HCT116 (cell line): Measurements from ENCODE around the gene DHRS13. TPM values are rescaled to one million over a fixed set of nuclear protein-coding genes. Genes with fewer than 3 reads are reported as not detected.

Experiments
- ATAC-seq: fragments of 200-7000 bp; cut with Tn5 transposase; 2 replicates; pipeline ENCODE4 v1.9.1; 2020; ENCODE audit warnings: mild to moderate bottlenecking, moderate library complexity
- BruUV-seq: library from RNA; stranded (reverse); fragments of 400-500 nt; replicated peaks from 2 replicates; lab custom pipeline; 2021; lab: Mats Ljungman, UMichigan
- CTCF ChIA-PET: fragments of 300-600 bp; sonication (Branson Sonifier 250); formaldehyde crosslinking; loops from one replicate; lab custom pipeline; 2021; ENCODE audit warnings: antibody characterized with exemption; lab: Charles Lee
- POLR2A ChIA-PET: fragments of 300-600, 350-600 bp; sonication (Branson Sonifier 250); formaldehyde crosslinking; loops from one replicate; lab custom pipeline; 2021; ENCODE audit warnings: antibody characterized with exemption; lab: Charles Lee
- RAD21 ChIA-PET, 2 experiments: fragments of 300-600 bp; sonication (Branson Sonifier 250); formaldehyde crosslinking; loops; one replicate each; lab custom pipeline; 2023; ENCODE audit warnings: low total read pairs in 2 of 2; ENCODE audit not compliant: uncharacterized antibody in 2 of 2, unreplicated experiment in 2 of 2, low non-redundant PET in 1 of 2; lab: Charles Lee
- DNase-seq: peaks from one replicate; pipeline ENCODE4 v3.0.0-alpha.2; 2010; ENCODE audit warnings: low read depth, low spot score
- H2AFZ ChIP-seq: fragments of 200-600 bp; shearing (Covaris generic), sonication (generic); 2 replicates; pipeline ENCODE4 v1.6.1; 2017; ENCODE audit warnings: low read depth, mixed run types, mixed read lengths, antibody characterized with exemption, low read length; ENCODE audit not compliant: poor library complexity, severe bottlenecking
- H3K27ac ChIP-seq: 2 replicates; pipeline ENCODE4 v1.5.1; 2012; ENCODE audit warnings: low read depth, low read length
- H3K27me3 ChIP-seq: fragments of 200-600 bp; sonication (generic); 2 replicates; pipeline ENCODE4 v1.6.1; 2016; ENCODE audit warnings: mixed run types, low read length, mixed read lengths; ENCODE audit not compliant: insufficient read depth
- H3K36me3 ChIP-seq, 2 experiments: fragments of 200-500 bp in 1 of 2; fragments of 200-600 bp in 1 of 2; sonication (Bioruptor generic) in 1 of 2; sonication (generic) in 1 of 2; 2 replicates each; pipeline versions ENCODE4 v1.5.1 to v1.6.1; 2014 to 2016; ENCODE audit warnings: low read length in 2 of 2, inconsistent platforms in 1 of 2, mixed read lengths in 1 of 2, mixed run types in 1 of 2; ENCODE audit not compliant: insufficient read depth in 2 of 2, control insufficient read depth in 1 of 2
- H3K4me1 ChIP-seq, 2 experiments: fragments of 200-600 bp in 1 of 2; sonication (generic) in 1 of 2; 2 replicates each; pipeline versions ENCODE4 v1.5.1 to v1.6.1; 2012 to 2017; ENCODE audit warnings: low read length in 2 of 2, inconsistent platforms in 1 of 2, mild to moderate bottlenecking in 1 of 2, mixed read lengths in 1 of 2, mixed run types in 1 of 2, moderate library complexity in 1 of 2; ENCODE audit not compliant: insufficient read depth in 2 of 2, control insufficient read depth in 1 of 2
- H3K4me2 ChIP-seq: fragments of 200-600 bp; sonication (generic); 2 replicates; pipeline ENCODE4 v1.6.1; 2017; ENCODE audit warnings: mixed run types, low read length, mixed read lengths
- H3K4me3 ChIP-seq, 2 experiments: fragments of 200-600 bp in 1 of 2; sonication (generic) in 1 of 2; replicated peaks in 1 of 2; 2 replicates each; pipeline ENCODE4 v1.5.1; 2011 to 2016; ENCODE audit warnings: low read length in 2 of 2, control low read depth in 1 of 2, low read depth in 1 of 2, mild to moderate bottlenecking in 1 of 2, mixed read lengths in 1 of 2, mixed run types in 1 of 2
- H3K79me2 ChIP-seq: fragments of 200-600 bp; sonication (generic); 2 replicates; pipeline ENCODE4 v1.6.1; 2017; ENCODE audit warnings: mild to moderate bottlenecking, mixed run types, low read length, moderate library complexity, mixed read lengths; ENCODE audit not compliant: insufficient read depth
- H3K9ac ChIP-seq: fragments of 200-600 bp; sonication (generic); 2 replicates; pipeline ENCODE4 v1.6.1; 2016; ENCODE audit warnings: low read length, mixed read lengths
- H3K9me2 ChIP-seq: fragments of 200-600 bp; sonication (generic), shearing (Covaris generic); 2 replicates; pipeline ENCODE4 v1.6.1; 2017; ENCODE audit warnings: mixed run types, mild to moderate bottlenecking, moderate library complexity; ENCODE audit not compliant: insufficient read depth
- H3K9me3 ChIP-seq, 2 experiments: fragments of 200-500 bp in 1 of 2; fragments of 200-600 bp in 1 of 2; sonication (Bioruptor generic) in 1 of 2; sonication (generic) in 1 of 2; 2 replicates each; pipeline ENCODE4 v1.6.1; 2014 to 2017; ENCODE audit warnings: low read length in 2 of 2, mixed read lengths in 2 of 2, inconsistent platforms in 1 of 2, low read depth in 1 of 2, mild to moderate bottlenecking in 1 of 2, mixed run types in 1 of 2, moderate library complexity in 1 of 2; ENCODE audit not compliant: control insufficient read depth in 1 of 2, insufficient read depth in 1 of 2
- H4K20me1 ChIP-seq: fragments of 200-600 bp; sonication (generic), shearing (Covaris generic); 2 replicates; pipeline ENCODE4 v1.6.1; 2017; ENCODE audit warnings: mixed run types, mild to moderate bottlenecking, moderate library complexity; ENCODE audit not compliant: insufficient read depth
- EGR1 ChIP-seq: IDR thresholded peaks from 2 replicates; pipeline ENCODE4 v1.6.1; 2012; ENCODE audit warnings: low read depth
- EZH2 ChIP-seq: fragments of 200-600 bp; sonication (generic); IDR thresholded peaks from 2 replicates; pipeline ENCODE4 v1.6.1; 2017; ENCODE audit warnings: antibody characterized with exemption, mixed run types
- JUND ChIP-seq: IDR thresholded peaks from 2 replicates; pipeline ENCODE4 v1.6.1; 2012
- MAX ChIP-seq: IDR thresholded peaks from 2 replicates; pipeline ENCODE4 v1.6.1; 2012
- POLR2A ChIP-seq: IDR thresholded peaks from 2 replicates; pipeline ENCODE4 v1.7.0; 2011; ENCODE audit warnings: borderline replicate concordance; ENCODE audit not compliant: insufficient read depth, insufficient read length; ENCODE audit errors: extremely low read depth
- POLR2AphosphoS5 ChIP-seq: IDR thresholded peaks from 2 replicates; pipeline ENCODE4 v1.6.1; 2011; ENCODE audit warnings: mild to moderate bottlenecking, low read depth, low read length, moderate library complexity
- SIN3A ChIP-seq: IDR thresholded peaks from 2 replicates; pipeline ENCODE4 v1.6.1; 2012; ENCODE audit warnings: low read depth
- SRF ChIP-seq: IDR thresholded peaks from 2 replicates; pipeline ENCODE4 v1.6.1; 2012; ENCODE audit warnings: low read depth
- YY1 ChIP-seq: IDR thresholded peaks from 2 replicates; pipeline ENCODE4 v1.6.1; 2011; ENCODE audit warnings: low read length, low read depth, moderate library complexity, mild to moderate bottlenecking; ENCODE audit not compliant: insufficient replicate concordance; ENCODE audit errors: extremely low read depth
- intact Hi-C: fragments of 100-400 bp; cut with micrococcal nuclease; formaldehyde crosslinking; loops from 2 replicates; pipeline ENCODE4 v1.10.0; 2022
- total RNA-seq: library from RNA; stranded (reverse); gene quantifications from one replicate; pipeline ENCODE4 v1.2.1, GENCODE V29; 2021; ENCODE audit not compliant: unreplicated experiment
- TF ChIP-seq, protein P1 (sequence below): IDR thresholded peaks from 2 replicates; pipeline ENCODE4 v1.6.1; 2011; ENCODE audit warnings: mild to moderate bottlenecking, low read length, moderate library complexity; ENCODE audit not compliant: insufficient replicate concordance; ENCODE audit errors: extremely low read depth

Gene DHRS13
- total RNA-seq, 1 experiment from 2014 or later, result 13.5 TPM

GRCh38 chr17:28864991-28865849 lies 37.7 kb downstream of the DHRS13 start:
- DNase-seq (no peak), ATAC-seq (0 out of 2 replicates have a peak, but pooled peaks have one; percentile 6)
- Histone ChIP-seq H3K36me3 (peaks cover 0 to 8% of the 10 kb centered on the region in 2 experiments; a peak in 3 of 4 replicates), H3K9me2 (no peaks in the 10 kb centered on the region), H3K4me1 (peaks cover 0 to 5% of the 10 kb centered on the region in 2 experiments; a peak in 1 of 4 replicates), H3K4me3 (no peak overlapping the region), H3K27ac (no peak overlapping the region)
- TF ChIP-seq MAX, result no peak
- no peak for TF ChIP-seq EGR1
- TF ChIP-seq, protein P1, sequence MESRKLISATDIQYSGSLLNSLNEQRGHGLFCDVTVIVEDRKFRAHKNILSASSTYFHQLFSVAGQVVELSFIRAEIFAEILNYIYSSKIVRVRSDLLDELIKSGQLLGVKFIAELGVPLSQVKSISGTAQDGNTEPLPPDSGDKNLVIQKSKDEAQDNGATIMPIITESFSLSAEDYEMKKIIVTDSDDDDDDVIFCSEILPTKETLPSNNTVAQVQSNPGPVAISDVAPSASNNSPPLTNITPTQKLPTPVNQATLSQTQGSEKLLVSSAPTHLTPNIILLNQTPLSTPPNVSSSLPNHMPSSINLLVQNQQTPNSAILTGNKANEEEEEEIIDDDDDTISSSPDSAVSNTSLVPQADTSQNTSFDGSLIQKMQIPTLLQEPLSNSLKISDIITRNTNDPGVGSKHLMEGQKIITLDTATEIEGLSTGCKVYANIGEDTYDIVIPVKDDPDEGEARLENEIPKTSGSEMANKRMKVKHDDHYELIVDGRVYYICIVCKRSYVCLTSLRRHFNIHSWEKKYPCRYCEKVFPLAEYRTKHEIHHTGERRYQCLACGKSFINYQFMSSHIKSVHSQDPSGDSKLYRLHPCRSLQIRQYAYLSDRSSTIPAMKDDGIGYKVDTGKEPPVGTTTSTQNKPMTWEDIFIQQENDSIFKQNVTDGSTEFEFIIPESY, result no peak
- TF ChIP-seq POLR2AphosphoS5, result no peak
- TF ChIP-seq YY1, result no peak
- TF ChIP-seq SRF, result no peak
- no peak for TF ChIP-seq POLR2A
- TF ChIP-seq JUND, result no peak
- no peak for TF ChIP-seq SIN3A
- TF ChIP-seq EZH2, result no peak
- TF ChIP-seq, all 23 proteins: peak for 0
- RAD21 ChIA-PET, result no interaction called here
- no peaks in the 10 kb centered on the region for H3K27me3 ChIP-seq
- H3K9ac ChIP-seq, result no peak overlapping the region
- no peaks in the 10 kb centered on the region for H4K20me1 ChIP-seq
- intact Hi-C loops, result no loop called here
- H3K79me2 ChIP-seq, result no peaks in the 10 kb centered on the region
- H3K4me2 ChIP-seq, result no peak overlapping the region
- H2AFZ ChIP-seq, result no peak overlapping the region
- no TSS peak for BruUV-seq
- CTCF ChIA-PET, result no interaction called here
- POLR2A ChIA-PET, result no interaction called here
- no peaks in the 10 kb centered on the region for H3K9me3 ChIP-seq
